HepG2 (cell line): ENCODE results near the gene PRKN. TPM values are rescaled to one million over a fixed set of nuclear protein-coding genes. Genes with fewer than 3 reads are reported as not detected.

ENCODE experiments used
- ATAC-seq: fragments of 200-7000 bp; cut with Tn5 transposase; 3 replicates; pipeline ENCODE4 v1.9.1; 2020; ENCODE audit warnings: mild to moderate bottlenecking, moderate library complexity
- BruUV-seq: library from RNA; stranded (reverse); fragments of 400-500 nt; replicated peaks from 2 replicates; lab custom pipeline; 2021; lab: Mats Ljungman, UMichigan
- CTCF ChIA-PET: fragments of 300-600 bp; formaldehyde crosslinking; extraction: SDS; loops from one replicate; lab custom pipeline; 2021; ENCODE audit warnings: low total read pairs, inconsistent platforms, low intra/inter-chr PET ratio; lab: Yijun Ruan, JAX
- POLR2A ChIA-PET: fragments of 350-600 bp; sonication (Branson Sonifier 250); formaldehyde crosslinking; loops from one replicate; lab custom pipeline; 2020; ENCODE audit warnings: antibody characterized with exemption, inconsistent platforms; lab: Yijun Ruan, JAX
- DNase-seq: peaks from one replicate; pipeline ENCODE4 v3.0.0-alpha.2; 2015; ENCODE audit warnings: low spot score
- FAIRE-seq: peaks from 3 replicates; lab custom pipeline; 2011; peaks lifted over from hg19 to GRCh38; lab: Jason Lieb, UNC
- H2AFZ ChIP-seq: one replicate; pipeline ENCODE4 v1.6.1; 2011; ENCODE audit warnings: low read length, inconsistent platforms
- H3K27ac ChIP-seq: fragments of 300-600 bp; 3 replicates; pipeline ENCODE4 v1.8.0; 2011; ENCODE audit warnings: mixed run types, mild to moderate bottlenecking, mixed read lengths, low read length, inconsistent platforms; ENCODE audit not compliant: insufficient read depth; ENCODE audit errors: extremely low read length
- H3K27me3 ChIP-seq, 2 experiments: fragments of 200-600 bp in 1 of 2; 2 replicates in 1 of 2; 3 replicates in 1 of 2; pipeline versions ENCODE4 v1.6.0 to v1.8.0; 2011; ENCODE audit warnings: low read length in 2 of 2, mild to moderate bottlenecking in 2 of 2, moderate library complexity in 2 of 2, inconsistent platforms in 1 of 2; ENCODE audit not compliant: insufficient read depth in 2 of 2, control insufficient read depth in 1 of 2
- H3K36me3 ChIP-seq, 2 experiments: fragments of 200-600 bp in 1 of 2; replicated peaks in 1 of 2; 2 replicates in 1 of 2; 3 replicates in 1 of 2; pipeline versions ENCODE4 v1.5.1 to v1.8.0; 2011; ENCODE audit warnings: low read length in 2 of 2, inconsistent platforms in 1 of 2; ENCODE audit not compliant: insufficient read depth in 2 of 2, control insufficient read depth in 1 of 2
- H3K4me1 ChIP-seq: 2 replicates; pipeline ENCODE4 v1.5.1; 2012; ENCODE audit warnings: low read length, inconsistent platforms; ENCODE audit not compliant: insufficient read depth
- H3K4me2 ChIP-seq: 2 replicates; pipeline ENCODE4 v1.6.0; 2011; ENCODE audit warnings: low read depth, low read length, inconsistent platforms
- H3K4me3 ChIP-seq, 3 experiments: fragments of 200-600 bp in 1 of 3; sonication (generic), shearing (Covaris generic) in 1 of 3; replicated peaks in 1 of 3; 2 replicates each; pipeline ENCODE4 v1.5.1; 2011 to 2016; ENCODE audit warnings: low read length in 3 of 3, inconsistent platforms in 2 of 3, low read depth in 2 of 3, mild to moderate bottlenecking in 2 of 3, control low read depth in 1 of 3, mixed read lengths in 1 of 3; ENCODE audit not compliant: insufficient read depth in 1 of 3
- H3K79me2 ChIP-seq: one replicate; pipeline ENCODE4 v1.6.1; 2011; ENCODE audit warnings: low read length, inconsistent platforms; ENCODE audit not compliant: insufficient read depth
- H3K9ac ChIP-seq: 2 replicates; pipeline ENCODE4 v1.6.0; 2011; ENCODE audit warnings: mild to moderate bottlenecking, low read depth, low read length, inconsistent platforms; ENCODE audit not compliant: insufficient read depth
- H3K9me3 ChIP-seq: 2 replicates; pipeline ENCODE4 v1.5.1; 2012; ENCODE audit warnings: mild to moderate bottlenecking, low read length
- H4K20me1 ChIP-seq: 2 replicates; pipeline ENCODE4 v1.6.0; 2011; ENCODE audit warnings: inconsistent platforms, mild to moderate bottlenecking, low read length, moderate library complexity; ENCODE audit not compliant: insufficient read depth
- CC2D1A ChIP-seq: sonication (generic); formaldehyde crosslinking; IDR thresholded peaks from 2 replicates; pipeline ENCODE4 v1.8.1; 2023; ENCODE audit warnings: mild to moderate bottlenecking, missing genetic modification reagents
- FOSL2 ChIP-seq: sonication (generic); formaldehyde crosslinking; IDR thresholded peaks from 2 replicates; pipeline ENCODE4 v1.4.0; 2020; ENCODE audit warnings: missing genetic modification reagents
- FOXK1 ChIP-seq: sonication (generic); formaldehyde crosslinking; IDR thresholded peaks from 2 replicates; pipeline ENCODE4 v1.4.0; 2020; ENCODE audit warnings: low read depth, missing genetic modification reagents, borderline replicate concordance
- GMEB2 ChIP-seq: IDR thresholded peaks from 2 replicates; pipeline ENCODE4 v1.6.1; 2016; ENCODE audit warnings: missing biosample characterization, missing genetic modification reagents, low read depth
- HHEX ChIP-seq: IDR thresholded peaks from 2 replicates; pipeline ENCODE4 v1.6.1; 2016; ENCODE audit warnings: control low read depth
- HNF4G ChIP-seq, 2 experiments: sonication (generic) in 1 of 2; formaldehyde crosslinking in 1 of 2; IDR thresholded peaks; 2 replicates each; pipeline versions ENCODE4 v1.4.0 to v1.6.1; 2011 to 2020; ENCODE audit warnings: borderline replicate concordance in 2 of 2, low read depth in 2 of 2, mild to moderate bottlenecking in 2 of 2, low read length in 1 of 2, missing genetic modification reagents in 1 of 2, moderate library complexity in 1 of 2
- IRX3 ChIP-seq: sonication (generic); formaldehyde crosslinking; IDR thresholded peaks from 2 replicates; pipeline ENCODE4 v1.8.1; 2023; ENCODE audit warnings: mild to moderate bottlenecking, low read depth, missing genetic modification reagents, borderline replicate concordance
- KDM5A ChIP-seq: fragments of 200-600 bp; sonication (generic); IDR thresholded peaks from 2 replicates; pipeline ENCODE4 v1.7.0; 2018; ENCODE audit warnings: antibody characterized with exemption, mild to moderate bottlenecking, low read length, borderline replicate concordance
- MAFF ChIP-seq: IDR thresholded peaks from 2 replicates; pipeline ENCODE4 v1.6.1; 2011; ENCODE audit warnings: low read depth, low read length, improper control_type of control experiment
- MIXL1 ChIP-seq: IDR thresholded peaks from 2 replicates; pipeline ENCODE4 v1.6.1; 2016
- NAIF1 ChIP-seq: sonication (generic); formaldehyde crosslinking; IDR thresholded peaks from 2 replicates; pipeline ENCODE4 v1.5.0; 2020; ENCODE audit warnings: mild to moderate bottlenecking, missing genetic modification reagents, borderline replicate concordance
- NPAS2 ChIP-seq: sonication (generic); formaldehyde crosslinking; IDR thresholded peaks from 2 replicates; pipeline ENCODE4 v1.8.0; 2022; ENCODE audit warnings: mild to moderate bottlenecking, missing genetic modification reagents, borderline replicate concordance
- PHF21A ChIP-seq: sonication (generic); formaldehyde crosslinking; IDR thresholded peaks from 2 replicates; pipeline ENCODE4 v1.5.0; 2020; ENCODE audit warnings: mild to moderate bottlenecking, missing genetic modification reagents
- POLR2A ChIP-seq, 2 experiments: IDR thresholded peaks; 2 replicates each; pipeline ENCODE4 v1.6.1; 2011; ENCODE audit warnings: low read depth in 2 of 2, low read length in 2 of 2, mild to moderate bottlenecking in 1 of 2, moderate library complexity in 1 of 2; ENCODE audit not compliant: insufficient read depth in 1 of 2
- RNF2 ChIP-seq: fragments of 450-650 bp; conservative IDR thresholded peaks from 2 replicates; pipeline ENCODE4 v1.6.1; 2016; ENCODE audit warnings: low read depth
- SNAPC2 ChIP-seq: sonication (generic); formaldehyde crosslinking; IDR thresholded peaks from 2 replicates; pipeline ENCODE4 v1.8.1; 2022; ENCODE audit warnings: mild to moderate bottlenecking, missing genetic modification reagents
- TRIM24 ChIP-seq: sonication (generic); formaldehyde crosslinking; IDR thresholded peaks from 2 replicates; pipeline ENCODE4 v1.8.0; 2022; ENCODE audit warnings: mild to moderate bottlenecking, missing genetic modification reagents
- ZBTB7A ChIP-seq: sonication (generic); formaldehyde crosslinking; IDR thresholded peaks from 2 replicates; pipeline ENCODE4 v1.8.0; 2022; ENCODE audit warnings: mild to moderate bottlenecking, missing genetic modification reagents
- ZNF30 ChIP-seq: sonication (generic); formaldehyde crosslinking; IDR thresholded peaks from 2 replicates; pipeline ENCODE4 v1.5.0; 2020; ENCODE audit warnings: mild to moderate bottlenecking, missing genetic modification reagents
- ZNF556 ChIP-seq: sonication (generic); formaldehyde crosslinking; IDR thresholded peaks from 2 replicates; pipeline ENCODE4 v1.4.0; 2020; ENCODE audit warnings: mild to moderate bottlenecking, missing genetic modification reagents, borderline replicate concordance
- ZNF850 ChIP-seq: sonication (generic); formaldehyde crosslinking; conservative IDR thresholded peaks from 2 replicates; pipeline ENCODE4 v1.9.0; 2021; ENCODE audit warnings: mild to moderate bottlenecking, missing genetic modification reagents
- WGBS: methylation state at CpG from one replicate; pipeline ENCODE4 v1.1.6; 2017; ENCODE audit warnings: low lambda C conversion rate; 5-methylcytosine and 5-hydroxymethylcytosine counted together
- in situ Hi-C: cut with HindIII; loops from 2 replicates; pipeline ENCODE4 v1.10.0; 2017; ENCODE audit warnings: low pct_unique_long_range_greater_than_20kb; ENCODE audit not compliant: extremely low pct_ligation_motif_present
- intact Hi-C: fragments of 100-400 bp; cut with micrococcal nuclease; formaldehyde crosslinking; loops from one replicate; pipeline ENCODE4 v1.10.0; 2022; ENCODE audit not compliant: unreplicated experiment
- polyA plus RNA-seq, 8 experiments: library from polyadenylated mRNA; depleted of rRNA in 3 of 8; stranded (reverse) in 7 of 8; unstranded in 1 of 8; fragments of >200 nt; fragmentation: Illumina TruSeq in 4 of 8; extraction: Trizol in 4 of 8; gene quantifications; 2 replicates each; pipeline versions ENCODE4 v1.2.1 to v1.2.3, GENCODE V29; 2011 to 2016; ENCODE audit warnings: low read depth in 4 of 8, missing spikeins in 1 of 8, mixed read lengths in 1 of 8; ENCODE audit not compliant: insufficient read depth in 1 of 8
- total RNA-seq, 5 experiments: library from RNA; depleted of rRNA; stranded (reverse); fragments of >200 nt; fragmentation: Illumina TruSeq; extraction: Trizol; gene quantifications; 2 replicates each; pipeline ENCODE4 v1.2.3, GENCODE V29; 2016; ENCODE audit warnings: low read depth in 1 of 5
- TF ChIP-seq, protein P1 (sequence below): sonication (generic); formaldehyde crosslinking; IDR thresholded peaks from 2 replicates; pipeline ENCODE4 v1.4.0; 2020; ENCODE audit warnings: missing genetic modification reagents, borderline replicate concordance

PRKN gene
- total and polyA plus RNA-seq, 2 of the 13 experiments (the other 11 are each of a cell fraction or from before 2014, with no cell fraction given): 0.31 to 0.44 TPM

DNA sequence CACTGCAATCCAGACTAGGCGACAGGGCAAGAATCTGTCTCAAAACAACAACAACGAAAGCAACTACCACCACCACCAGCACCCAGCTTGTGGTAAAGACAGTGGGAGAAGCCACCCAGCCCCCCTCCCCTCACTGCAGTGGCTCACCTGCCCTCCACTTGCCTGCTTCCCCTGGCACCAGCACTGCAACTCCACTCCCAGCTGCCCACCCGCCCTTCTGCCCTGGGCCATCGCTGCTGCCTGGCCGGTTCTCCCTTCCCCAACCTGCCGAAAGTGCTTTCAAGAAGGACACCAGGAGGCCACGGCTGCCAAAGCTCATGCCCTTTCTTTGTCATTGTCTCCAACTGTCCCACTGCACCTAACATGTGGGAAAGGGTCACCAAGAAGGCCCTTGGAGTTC is 1359.1 kb downstream of the PRKN start (continued):
- TF ChIP-seq GMEB2 (CRISPR knock-in tag) (no peak), FOXK1 (CRISPR knock-in tag) (no peak), CC2D1A (CRISPR knock-in tag) (no peak), ZNF30 (no peak), NPAS2 (CRISPR knock-in tag) (no peak), ZNF850 (CRISPR knock-in tag) (no peak), HHEX (CRISPR knock-in tag) (no peak)
- TF ChIP-seq, protein P1, sequence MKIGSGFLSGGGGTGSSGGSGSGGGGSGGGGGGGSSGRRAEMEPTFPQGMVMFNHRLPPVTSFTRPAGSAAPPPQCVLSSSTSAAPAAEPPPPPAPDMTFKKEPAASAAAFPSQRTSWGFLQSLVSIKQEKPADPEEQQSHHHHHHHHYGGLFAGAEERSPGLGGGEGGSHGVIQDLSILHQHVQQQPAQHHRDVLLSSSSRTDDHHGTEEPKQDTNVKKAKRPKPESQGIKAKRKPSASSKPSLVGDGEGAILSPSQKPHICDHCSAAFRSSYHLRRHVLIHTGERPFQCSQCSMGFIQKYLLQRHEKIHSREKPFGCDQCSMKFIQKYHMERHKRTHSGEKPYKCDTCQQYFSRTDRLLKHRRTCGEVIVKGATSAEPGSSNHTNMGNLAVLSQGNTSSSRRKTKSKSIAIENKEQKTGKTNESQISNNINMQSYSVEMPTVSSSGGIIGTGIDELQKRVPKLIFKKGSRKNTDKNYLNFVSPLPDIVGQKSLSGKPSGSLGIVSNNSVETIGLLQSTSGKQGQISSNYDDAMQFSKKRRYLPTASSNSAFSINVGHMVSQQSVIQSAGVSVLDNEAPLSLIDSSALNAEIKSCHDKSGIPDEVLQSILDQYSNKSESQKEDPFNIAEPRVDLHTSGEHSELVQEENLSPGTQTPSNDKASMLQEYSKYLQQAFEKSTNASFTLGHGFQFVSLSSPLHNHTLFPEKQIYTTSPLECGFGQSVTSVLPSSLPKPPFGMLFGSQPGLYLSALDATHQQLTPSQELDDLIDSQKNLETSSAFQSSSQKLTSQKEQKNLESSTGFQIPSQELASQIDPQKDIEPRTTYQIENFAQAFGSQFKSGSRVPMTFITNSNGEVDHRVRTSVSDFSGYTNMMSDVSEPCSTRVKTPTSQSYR (CRISPR knock-in tag): no peak

DNA sequence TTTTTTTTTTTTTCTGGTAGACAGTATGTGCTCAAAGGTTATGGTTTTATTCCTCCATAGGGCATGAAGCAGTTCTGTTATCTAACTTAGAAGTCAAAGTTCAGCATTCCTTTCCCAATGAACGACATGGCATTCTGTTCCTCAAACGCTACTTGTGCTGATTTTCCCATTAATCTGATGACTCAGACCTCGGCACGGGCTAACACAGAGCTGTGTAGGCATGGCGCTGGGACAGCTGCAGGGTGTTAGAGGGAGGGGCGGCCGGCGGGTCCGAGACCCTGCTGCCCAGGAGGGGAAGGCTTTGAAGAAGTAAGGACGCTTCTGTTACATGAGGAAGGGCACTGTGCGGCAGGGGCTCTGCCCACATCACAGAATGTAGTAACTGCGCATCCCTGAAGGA is 1360.1 kb downstream of the PRKN start:
- Histone ChIP-seq H3K4me1 (peaks cover 7% of the 10 kb centered on the region), H3K27ac (no peak overlapping the region), H3K27me3 (0 out of 5 replicates have a peak, but pooled peaks cover 0 to 4% of the 10 kb centered on the region in 2 experiments), H4K20me1 (no peaks in the 10 kb centered on the region), H2AFZ (no peak overlapping the region), H3K79me2 (no peaks in the 10 kb centered on the region), H3K4me2 (no peak overlapping the region), H3K9ac (no peak overlapping the region), H3K4me3 (no peak overlapping the region), H3K36me3 (no peaks in the 10 kb centered on the region), H3K9me3 (peaks cover 14% of the 10 kb centered on the region)
- peak; percentile 61 for ATAC-seq
- intact Hi-C loops (no loop called here), in situ Hi-C loops (loop anchor here (25.0 kb wide), 1 partner anchor 630 kb away; no protein-coding TSS in a partner anchor)
- ChIA-PET POLR2A (no interaction called here), CTCF (no interaction called here)
- FAIRE-seq: no peak
- WGBS: 21% methylated on average over 12 of the region's 12 CpGs
- BruUV-seq: no TSS peak
- peak; percentile 31 for DNase-seq
- TF ChIP-seq ZNF556 (no peak), HNF4G (IDR thresholded peaks at IDR 0.05; ENCODE audit: borderline replicate concordance, low read depth, low read length) (0 out of 2 replicates have a peak, but pooled peaks have one; percentile 22), HNF4G (CRISPR knock-in tag; IDR thresholded peaks at IDR 0.05; ENCODE audit: borderline replicate concordance, low read depth) (no peak), MAFF (peak; percentile 26), FOSL2 (peak; percentile 77), KDM5A (no peak), ZBTB7A (CRISPR knock-in tag) (no peak), SNAPC2 (CRISPR knock-in tag) (no peak), NAIF1 (no peak), PHF21A (CRISPR knock-in tag) (no peak), POLR2A (IDR thresholded peaks at IDR 0.05; ENCODE audit: insufficient read depth in 1 of 2, low read depth in 2 of 2, low read length in 2 of 2) (no peak), IRX3 (CRISPR knock-in tag) (no peak), MIXL1 (no peak), TRIM24 (no peak), RNF2 (no peak)
